ENCODE results near the gene PRG3.

Gene PRG3

DNA sequence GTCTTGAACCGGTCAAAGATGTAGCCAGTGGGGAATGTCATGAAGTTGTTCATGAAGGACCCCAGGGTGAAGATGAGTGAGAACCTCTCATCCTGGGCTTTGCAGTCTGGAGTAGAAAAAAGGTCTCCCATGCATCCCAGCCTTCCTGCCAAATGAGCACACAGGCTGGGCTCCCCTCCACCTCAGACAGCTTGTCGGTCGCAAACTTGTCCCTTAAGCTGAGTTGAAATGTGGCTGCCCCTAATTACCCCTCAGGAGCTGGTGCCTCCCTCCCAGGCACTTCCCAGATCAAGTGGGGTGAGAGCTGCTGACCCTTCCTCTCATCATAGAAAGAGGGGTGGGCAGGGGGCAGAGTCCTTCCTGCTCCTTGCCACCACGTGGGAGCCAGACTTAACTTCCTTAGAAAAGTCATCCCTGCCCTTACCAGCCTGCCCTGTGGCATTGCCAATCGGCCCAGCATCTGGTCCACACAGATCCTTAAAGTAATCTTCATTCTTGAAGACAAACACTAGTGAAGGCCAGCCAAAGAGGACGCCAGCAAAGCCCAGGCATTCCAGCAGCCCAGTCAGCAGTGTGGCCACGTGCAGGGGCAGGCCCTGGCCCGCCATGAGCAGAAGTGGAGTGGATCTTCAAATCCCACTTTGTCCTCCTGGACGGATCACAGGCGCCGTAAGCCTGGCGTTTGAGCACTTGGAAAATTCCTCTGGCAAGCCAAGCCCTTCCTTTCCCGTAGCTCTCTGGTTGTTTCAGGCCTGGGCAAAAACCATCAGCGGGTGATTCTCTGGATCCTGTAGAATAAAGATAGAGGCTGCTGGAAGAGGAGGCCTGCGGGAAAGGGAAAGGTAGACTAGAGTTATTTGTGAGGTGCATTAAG lies 44.9 kb upstream of the PRG3 start:
- no peaks in the 10 kb centered on the region for H3K9me3 ChIP-seq (ENCODE audit: insufficient read depth, low read length)
- H3K4me3 ChIP-seq (ENCODE audit: insufficient read depth, low read length, poor library complexity, severe bottlenecking) = peak overlapping the region; percentile 82
- peaks cover 9% of the 10 kb centered on the region; the same call in 1 of the 2 replicates for H3F3A ChIP-seq (ENCODE audit: insufficient read depth)
- no peak for TF ChIP-seq EZH2phosphoT487 (conservative IDR thresholded peaks at IDR 0.05; ENCODE audit: low read length)
- TF ChIP-seq, protein P1, sequence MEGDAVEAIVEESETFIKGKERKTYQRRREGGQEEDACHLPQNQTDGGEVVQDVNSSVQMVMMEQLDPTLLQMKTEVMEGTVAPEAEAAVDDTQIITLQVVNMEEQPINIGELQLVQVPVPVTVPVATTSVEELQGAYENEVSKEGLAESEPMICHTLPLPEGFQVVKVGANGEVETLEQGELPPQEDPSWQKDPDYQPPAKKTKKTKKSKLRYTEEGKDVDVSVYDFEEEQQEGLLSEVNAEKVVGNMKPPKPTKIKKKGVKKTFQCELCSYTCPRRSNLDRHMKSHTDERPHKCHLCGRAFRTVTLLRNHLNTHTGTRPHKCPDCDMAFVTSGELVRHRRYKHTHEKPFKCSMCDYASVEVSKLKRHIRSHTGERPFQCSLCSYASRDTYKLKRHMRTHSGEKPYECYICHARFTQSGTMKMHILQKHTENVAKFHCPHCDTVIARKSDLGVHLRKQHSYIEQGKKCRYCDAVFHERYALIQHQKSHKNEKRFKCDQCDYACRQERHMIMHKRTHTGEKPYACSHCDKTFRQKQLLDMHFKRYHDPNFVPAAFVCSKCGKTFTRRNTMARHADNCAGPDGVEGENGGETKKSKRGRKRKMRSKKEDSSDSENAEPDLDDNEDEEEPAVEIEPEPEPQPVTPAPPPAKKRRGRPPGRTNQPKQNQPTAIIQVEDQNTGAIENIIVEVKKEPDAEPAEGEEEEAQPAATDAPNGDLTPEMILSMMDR (IDR thresholded peaks at IDR 0.05; ENCODE audit: insufficient read depth, low read length, poor library complexity, severe bottlenecking) = no peak
- H3K27ac ChIP-seq (ENCODE audit: low read depth, low read length) = peak overlapping the region; percentile 76
- H3K79me2 ChIP-seq (ENCODE audit: insufficient read depth, low read length) = peaks cover 52% of the 10 kb centered on the region
- peak overlapping the region; percentile 94 for H3K9ac ChIP-seq (ENCODE audit: low read length)
- peaks cover 25% of the 10 kb centered on the region for H3K36me3 ChIP-seq (ENCODE audit: low read length)
- H4K20me1 ChIP-seq (ENCODE audit: low read depth, low read length) = no peaks in the 10 kb centered on the region; the same call in 1 of the 2 replicates
- H3K9me2 ChIP-seq (replicated peaks; ENCODE audit: insufficient read depth, low read length) = no peaks in the 10 kb centered on the region
- no peaks in the 10 kb centered on the region for H3K27me3 ChIP-seq (ENCODE audit: low read length)
- H2AFZ ChIP-seq (ENCODE audit: low read depth, low read length, severe bottlenecking) = no peak overlapping the region
- H3K4me2 ChIP-seq (ENCODE audit: low read depth, low read length, poor library complexity, severe bottlenecking) = peak overlapping the region; percentile 93

DNA sequence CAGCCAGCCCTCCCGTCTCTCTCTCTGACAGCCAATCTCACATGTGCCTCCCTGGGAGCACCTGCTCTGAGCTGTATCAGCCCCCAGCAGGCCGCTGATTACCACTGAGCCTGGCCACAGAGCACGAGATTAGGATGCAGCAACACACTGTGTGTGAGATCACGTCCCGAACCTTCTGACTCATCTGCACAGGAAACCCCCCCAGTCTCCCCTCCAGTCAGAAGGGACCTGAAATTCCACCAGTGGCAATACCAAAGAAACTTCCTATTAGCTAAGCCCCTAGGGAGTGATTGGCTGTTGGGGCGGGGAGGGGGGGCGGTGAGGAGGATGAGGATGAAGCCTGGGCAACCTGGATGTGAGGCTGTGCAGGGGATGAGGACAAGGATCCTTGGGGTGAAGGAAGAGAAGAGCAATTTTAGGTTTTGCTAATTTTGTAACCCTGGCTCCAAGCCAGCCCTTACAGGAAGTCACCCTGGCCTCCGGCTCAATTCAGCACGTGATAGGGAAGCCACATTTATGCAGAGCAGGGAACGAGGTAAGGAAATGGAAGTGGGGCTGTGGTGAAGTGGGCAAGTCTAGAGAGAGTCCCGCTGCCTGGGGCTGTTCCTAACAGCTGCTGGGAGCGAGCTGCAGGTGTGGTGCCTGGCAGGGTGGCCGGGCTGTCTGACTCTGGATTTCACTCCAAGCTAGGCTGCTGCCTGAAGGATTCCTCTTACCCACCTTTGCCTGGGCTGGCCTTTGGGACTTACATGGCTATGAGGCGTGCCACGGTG lies 44.0 kb upstream of the PRG3 start:
- H3K4me3 ChIP-seq (ENCODE audit: insufficient read depth, low read length, poor library complexity, severe bottlenecking) = peak overlapping the region; percentile 82
- H3K9ac ChIP-seq (ENCODE audit: low read length) = peak overlapping the region; percentile 94
- no peaks in the 10 kb centered on the region for H3K9me2 ChIP-seq (replicated peaks; ENCODE audit: insufficient read depth, low read length)
- no peaks in the 10 kb centered on the region for H3K9me3 ChIP-seq (ENCODE audit: insufficient read depth, low read length)
- H3K79me2 ChIP-seq (ENCODE audit: insufficient read depth, low read length) = peaks cover 54% of the 10 kb centered on the region
- H4K20me1 ChIP-seq (ENCODE audit: low read depth, low read length) = no peaks in the 10 kb centered on the region; the same call in 1 of the 2 replicates
- H3K27ac ChIP-seq (ENCODE audit: low read depth, low read length) = peak overlapping the region; percentile 76
- no peak for TF ChIP-seq EZH2phosphoT487 (conservative IDR thresholded peaks at IDR 0.05; ENCODE audit: low read length)
- TF ChIP-seq, protein P1 (IDR thresholded peaks at IDR 0.05; ENCODE audit: insufficient read depth, low read length, poor library complexity, severe bottlenecking) = no peak
- H3F3A ChIP-seq (ENCODE audit: insufficient read depth) = peaks cover 9% of the 10 kb centered on the region; the same call in 1 of the 2 replicates
- peak overlapping the region; percentile 93 for H3K4me2 ChIP-seq (ENCODE audit: low read depth, low read length, poor library complexity, severe bottlenecking)
- no peaks in the 10 kb centered on the region for H3K27me3 ChIP-seq (ENCODE audit: low read length)
- peaks cover 33% of the 10 kb centered on the region for H3K36me3 ChIP-seq (ENCODE audit: low read length)
- H2AFZ ChIP-seq (ENCODE audit: low read depth, low read length, severe bottlenecking) = no peak overlapping the region

DNA sequence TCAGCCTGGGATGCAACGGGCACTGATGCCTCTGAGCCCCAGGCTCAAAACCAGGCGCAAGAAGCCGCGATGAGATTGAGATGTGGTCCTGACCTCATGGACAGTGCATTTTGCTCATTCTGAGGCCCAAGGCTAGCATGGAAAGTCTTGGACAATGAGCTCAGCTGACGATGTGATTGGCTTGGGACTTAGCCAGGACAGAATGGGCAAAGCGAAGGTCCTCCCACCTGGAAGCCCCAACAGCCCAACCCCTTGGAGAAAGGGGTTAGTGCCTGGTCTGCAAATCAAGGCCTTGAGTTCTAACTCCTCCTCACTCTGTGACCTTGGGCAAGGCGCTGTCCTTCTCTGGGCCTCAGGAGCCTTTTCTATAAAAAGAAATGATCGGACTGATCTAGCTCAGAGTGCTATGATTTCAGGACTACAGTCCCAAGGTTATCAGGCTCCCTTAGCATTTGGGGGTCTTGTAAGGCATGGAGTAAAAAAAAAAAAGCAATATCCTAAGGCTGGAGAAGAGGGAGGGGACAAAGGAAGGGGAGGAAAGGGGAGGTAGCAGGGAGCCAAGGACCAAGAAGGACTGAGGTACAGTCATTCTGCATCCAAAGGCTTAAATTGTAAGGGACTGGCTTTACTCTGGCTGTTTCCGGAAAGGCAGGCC lies 43.3 kb upstream of the PRG3 start:
- Histone ChIP-seq H3K27ac (ENCODE audit: low read depth, low read length) (peak overlapping the region; percentile 76), H3K9me2 (replicated peaks; ENCODE audit: insufficient read depth, low read length) (no peaks in the 10 kb centered on the region), H3K36me3 (ENCODE audit: low read length) (peaks cover 38% of the 10 kb centered on the region), H4K20me1 (ENCODE audit: low read depth, low read length) (no peaks in the 10 kb centered on the region; the same call in 1 of the 2 replicates), H3K27me3 (ENCODE audit: low read length) (no peaks in the 10 kb centered on the region), H3K4me3 (ENCODE audit: insufficient read depth, low read length, poor library complexity, severe bottlenecking) (peak overlapping the region; percentile 82), H2AFZ (ENCODE audit: low read depth, low read length, severe bottlenecking) (no peak overlapping the region), H3K79me2 (ENCODE audit: insufficient read depth, low read length) (peaks cover 57% of the 10 kb centered on the region), H3K9ac (ENCODE audit: low read length) (peak overlapping the region; percentile 94), H3K9me3 (ENCODE audit: insufficient read depth, low read length) (no peaks in the 10 kb centered on the region), H3K4me2 (ENCODE audit: low read depth, low read length, poor library complexity, severe bottlenecking) (peak overlapping the region; percentile 93), H3F3A (ENCODE audit: insufficient read depth) (peaks cover 9% of the 10 kb centered on the region; the same call in 1 of the 2 replicates)
- TF ChIP-seq, protein P1 (IDR thresholded peaks at IDR 0.05; ENCODE audit: insufficient read depth, low read length, poor library complexity, severe bottlenecking) = no peak
- TF ChIP-seq EZH2phosphoT487 (conservative IDR thresholded peaks at IDR 0.05; ENCODE audit: low read length) = no peak
